Neural crest cell (in vitro differentiated cells): ENCODE data around the gene CXCL3. TPM values are rescaled to one million over a fixed set of nuclear protein-coding genes. Genes with fewer than 3 reads are reported as not detected.
A peak's percentile ranks its signal among the peaks of the same experiment; 100 is the strongest.

ENCODE experiments used
- DNase-seq: peaks from one replicate; pipeline ENCODE4 v3.0.0; 2021; ENCODE audit warnings: low read depth, mixed read lengths, low spot score
- H3K27ac Mint-ChIP-seq: one replicate; pipeline ENCODE4 v1.8.0; 2021; ENCODE audit warnings: mild to moderate bottlenecking, mixed read lengths; ENCODE audit not compliant: unreplicated experiment
- H3K27me3 Mint-ChIP-seq: 2 replicates; pipeline ENCODE4 v1.8.0; 2021; ENCODE audit warnings: low read depth, mild to moderate bottlenecking, mixed read lengths
- H3K36me3 Mint-ChIP-seq: 2 replicates; pipeline ENCODE4 v1.8.0; 2021; ENCODE audit warnings: low read depth, mild to moderate bottlenecking, mixed read lengths
- H3K4me1 Mint-ChIP-seq: 2 replicates; pipeline ENCODE4 v1.8.0; 2021; ENCODE audit warnings: mixed read lengths
- H3K4me3 Mint-ChIP-seq: one replicate; pipeline ENCODE4 v1.8.0; 2021; ENCODE audit warnings: mild to moderate bottlenecking, mixed read lengths
- H3K9me3 Mint-ChIP-seq: 2 replicates; pipeline ENCODE4 v1.8.0; 2021; ENCODE audit warnings: mixed read lengths
- long read RNA-seq: library from polyadenylated mRNA; unstranded; transcript quantifications from one replicate; pipeline ENCODE4 v2.0.0, GENCODE V29; 2020
- total RNA-seq: library from RNA; stranded (reverse); gene quantifications from 2 replicates; pipeline ENCODE4 v1.2.1, GENCODE V29; 2021
- TF ChIP-seq, protein P1 (sequence below): fragments of 200-600 bp; sonication (generic); conservative IDR thresholded peaks from 2 replicates; pipeline ENCODE4 v1.5.0; 2021; ENCODE audit warnings: antibody characterized with exemption, mild to moderate bottlenecking

CXCL3 gene
- total RNA-seq: 0.63 and 1.0 TPM in 2 replicates
- long read RNA-seq: 0 reads

GRCh38 chr4:74038425-74039314 lies at the start of gene CXCL3:
CXCL3 (minus strand) TSS chr4:74038689; CDS start chr4:74038611, 78 bp downstream.
- TF ChIP-seq, protein P1, sequence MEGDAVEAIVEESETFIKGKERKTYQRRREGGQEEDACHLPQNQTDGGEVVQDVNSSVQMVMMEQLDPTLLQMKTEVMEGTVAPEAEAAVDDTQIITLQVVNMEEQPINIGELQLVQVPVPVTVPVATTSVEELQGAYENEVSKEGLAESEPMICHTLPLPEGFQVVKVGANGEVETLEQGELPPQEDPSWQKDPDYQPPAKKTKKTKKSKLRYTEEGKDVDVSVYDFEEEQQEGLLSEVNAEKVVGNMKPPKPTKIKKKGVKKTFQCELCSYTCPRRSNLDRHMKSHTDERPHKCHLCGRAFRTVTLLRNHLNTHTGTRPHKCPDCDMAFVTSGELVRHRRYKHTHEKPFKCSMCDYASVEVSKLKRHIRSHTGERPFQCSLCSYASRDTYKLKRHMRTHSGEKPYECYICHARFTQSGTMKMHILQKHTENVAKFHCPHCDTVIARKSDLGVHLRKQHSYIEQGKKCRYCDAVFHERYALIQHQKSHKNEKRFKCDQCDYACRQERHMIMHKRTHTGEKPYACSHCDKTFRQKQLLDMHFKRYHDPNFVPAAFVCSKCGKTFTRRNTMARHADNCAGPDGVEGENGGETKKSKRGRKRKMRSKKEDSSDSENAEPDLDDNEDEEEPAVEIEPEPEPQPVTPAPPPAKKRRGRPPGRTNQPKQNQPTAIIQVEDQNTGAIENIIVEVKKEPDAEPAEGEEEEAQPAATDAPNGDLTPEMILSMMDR: peak; percentile 58
- peak within 1 kb of the TSS; percentile 66 for H3K27ac Mint-ChIP-seq
- peaks cover 16% of the 10 kb centered on the region for H3K4me1 Mint-ChIP-seq
- no peaks in the 10 kb centered on the region for H3K9me3 Mint-ChIP-seq
- H3K4me3 Mint-ChIP-seq: peak within 1 kb of the TSS; percentile 91
- H3K27me3 Mint-ChIP-seq: peaks cover 56% of the 10 kb centered on the region
- no peaks in the 10 kb centered on the region for H3K36me3 Mint-ChIP-seq
- DNase-seq: peak; percentile 60

- no peak for DNase-seq
- TF ChIP-seq, protein P1: no peak
- Mint-ChIP-seq H3K36me3 (no peaks in the 10 kb centered on the region), H3K27me3 (peaks cover 2% of the 10 kb centered on the region), H3K4me1 (no peaks in the 10 kb centered on the region), H3K27ac (no peak overlapping the region), H3K4me3 (no peak overlapping the region), H3K9me3 (no peaks in the 10 kb centered on the region)
These were observed 49.0 kb upstream of the CXCL3 start for GRCh38 chr4:74087481-74087880.

DNA sequence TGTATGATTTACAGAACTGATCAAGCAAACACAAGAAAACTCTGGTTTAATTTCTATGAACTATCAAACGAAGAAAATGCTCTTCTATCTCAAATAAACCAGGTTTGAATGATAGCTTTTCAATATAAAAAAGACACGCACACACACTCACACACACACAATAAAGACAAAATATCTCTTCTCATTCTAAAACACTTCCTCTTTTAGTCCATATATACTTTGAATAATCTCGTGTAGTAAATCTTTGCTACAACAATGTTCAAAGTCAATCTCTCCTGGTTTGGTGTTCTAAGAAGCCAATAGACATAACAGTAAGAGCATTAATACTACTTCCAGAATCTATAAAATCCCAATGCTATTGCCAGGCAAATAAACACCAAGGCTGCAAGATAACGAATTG lies 47.2 kb upstream of the CXCL3 start:
- no peak for DNase-seq
- H3K27me3 Mint-ChIP-seq: peaks cover 2% of the 10 kb centered on the region
- no peaks in the 10 kb centered on the region for H3K4me1 Mint-ChIP-seq
- H3K4me3 Mint-ChIP-seq: no peak overlapping the region
- peaks cover 7% of the 10 kb centered on the region for H3K9me3 Mint-ChIP-seq
- TF ChIP-seq, protein P1: no peak
- no peak overlapping the region for H3K27ac Mint-ChIP-seq
- H3K36me3 Mint-ChIP-seq: no peaks in the 10 kb centered on the region

GRCh38 chr4:74084984-74085383 lies 46.5 kb upstream of the CXCL3 start:
- TF ChIP-seq, protein P1: no peak
- no peak overlapping the region for H3K4me3 Mint-ChIP-seq
- no peaks in the 10 kb centered on the region for H3K4me1 Mint-ChIP-seq
- no peak for DNase-seq
- peaks cover 7% of the 10 kb centered on the region for H3K9me3 Mint-ChIP-seq
- H3K36me3 Mint-ChIP-seq: no peaks in the 10 kb centered on the region
- no peak overlapping the region for H3K27ac Mint-ChIP-seq
- H3K27me3 Mint-ChIP-seq: peaks cover 2% of the 10 kb centered on the region

DNA sequence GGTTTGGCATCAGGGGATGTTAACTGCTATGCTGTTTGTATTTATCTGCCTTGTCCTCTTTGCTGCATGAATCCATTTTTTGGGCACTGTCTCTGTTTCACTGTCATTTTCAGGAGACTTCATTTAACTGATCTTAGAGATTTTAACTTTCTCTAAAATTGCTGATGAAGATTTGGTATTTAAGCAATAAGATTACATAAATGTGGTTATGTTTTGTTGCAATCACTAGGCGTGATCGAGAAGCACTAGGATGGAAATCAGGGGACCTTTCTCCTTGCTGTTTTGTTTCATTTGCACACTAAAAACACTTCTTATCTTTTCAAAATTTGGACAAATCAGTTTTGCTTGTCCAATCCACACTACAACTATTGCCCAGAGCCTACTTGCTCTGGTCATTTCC lies 45.1 kb upstream of the CXCL3 start:
- H3K36me3 Mint-ChIP-seq: no peaks in the 10 kb centered on the region
- TF ChIP-seq, protein P1: no peak
- no peak overlapping the region for H3K4me3 Mint-ChIP-seq
- DNase-seq: no peak
- no peak overlapping the region for H3K27ac Mint-ChIP-seq
- no peaks in the 10 kb centered on the region for H3K4me1 Mint-ChIP-seq
- H3K9me3 Mint-ChIP-seq: peaks cover 7% of the 10 kb centered on the region
- peaks cover 2% of the 10 kb centered on the region for H3K27me3 Mint-ChIP-seq
